ENCODE measurements around the gene CISD3.

- TF ChIP-seq, protein P1, sequence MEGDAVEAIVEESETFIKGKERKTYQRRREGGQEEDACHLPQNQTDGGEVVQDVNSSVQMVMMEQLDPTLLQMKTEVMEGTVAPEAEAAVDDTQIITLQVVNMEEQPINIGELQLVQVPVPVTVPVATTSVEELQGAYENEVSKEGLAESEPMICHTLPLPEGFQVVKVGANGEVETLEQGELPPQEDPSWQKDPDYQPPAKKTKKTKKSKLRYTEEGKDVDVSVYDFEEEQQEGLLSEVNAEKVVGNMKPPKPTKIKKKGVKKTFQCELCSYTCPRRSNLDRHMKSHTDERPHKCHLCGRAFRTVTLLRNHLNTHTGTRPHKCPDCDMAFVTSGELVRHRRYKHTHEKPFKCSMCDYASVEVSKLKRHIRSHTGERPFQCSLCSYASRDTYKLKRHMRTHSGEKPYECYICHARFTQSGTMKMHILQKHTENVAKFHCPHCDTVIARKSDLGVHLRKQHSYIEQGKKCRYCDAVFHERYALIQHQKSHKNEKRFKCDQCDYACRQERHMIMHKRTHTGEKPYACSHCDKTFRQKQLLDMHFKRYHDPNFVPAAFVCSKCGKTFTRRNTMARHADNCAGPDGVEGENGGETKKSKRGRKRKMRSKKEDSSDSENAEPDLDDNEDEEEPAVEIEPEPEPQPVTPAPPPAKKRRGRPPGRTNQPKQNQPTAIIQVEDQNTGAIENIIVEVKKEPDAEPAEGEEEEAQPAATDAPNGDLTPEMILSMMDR (conservative IDR thresholded peaks at IDR 0.05; ENCODE audit: low read depth, low read length): no peak
- no peak for TF ChIP-seq EZH2phosphoT487 (IDR thresholded peaks at IDR 0.05; ENCODE audit: borderline replicate concordance, low read length)
- TF ChIP-seq EZH2 (IDR thresholded peaks at IDR 0.05; ENCODE audit: low read length, unreplicated experiment): no peak
Observed at GRCh38 chr17:38783227-38783626, 53.1 kb downstream of the CISD3 start.

All from PC-3 (cell line).